ENCODE data around the gene GJC3.
A peak's percentile ranks its signal among the peaks of the same experiment; 100 is the strongest.
"Not testable (repeated sequence)": the region's sequence is repeated elsewhere in the genome, so short reads cannot be mapped to it uniquely, and the experiment has no call there.

The GJC3 gene, protein sequence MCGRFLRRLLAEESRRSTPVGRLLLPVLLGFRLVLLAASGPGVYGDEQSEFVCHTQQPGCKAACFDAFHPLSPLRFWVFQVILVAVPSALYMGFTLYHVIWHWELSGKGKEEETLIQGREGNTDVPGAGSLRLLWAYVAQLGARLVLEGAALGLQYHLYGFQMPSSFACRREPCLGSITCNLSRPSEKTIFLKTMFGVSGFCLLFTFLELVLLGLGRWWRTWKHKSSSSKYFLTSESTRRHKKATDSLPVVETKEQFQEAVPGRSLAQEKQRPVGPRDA

DNA sequence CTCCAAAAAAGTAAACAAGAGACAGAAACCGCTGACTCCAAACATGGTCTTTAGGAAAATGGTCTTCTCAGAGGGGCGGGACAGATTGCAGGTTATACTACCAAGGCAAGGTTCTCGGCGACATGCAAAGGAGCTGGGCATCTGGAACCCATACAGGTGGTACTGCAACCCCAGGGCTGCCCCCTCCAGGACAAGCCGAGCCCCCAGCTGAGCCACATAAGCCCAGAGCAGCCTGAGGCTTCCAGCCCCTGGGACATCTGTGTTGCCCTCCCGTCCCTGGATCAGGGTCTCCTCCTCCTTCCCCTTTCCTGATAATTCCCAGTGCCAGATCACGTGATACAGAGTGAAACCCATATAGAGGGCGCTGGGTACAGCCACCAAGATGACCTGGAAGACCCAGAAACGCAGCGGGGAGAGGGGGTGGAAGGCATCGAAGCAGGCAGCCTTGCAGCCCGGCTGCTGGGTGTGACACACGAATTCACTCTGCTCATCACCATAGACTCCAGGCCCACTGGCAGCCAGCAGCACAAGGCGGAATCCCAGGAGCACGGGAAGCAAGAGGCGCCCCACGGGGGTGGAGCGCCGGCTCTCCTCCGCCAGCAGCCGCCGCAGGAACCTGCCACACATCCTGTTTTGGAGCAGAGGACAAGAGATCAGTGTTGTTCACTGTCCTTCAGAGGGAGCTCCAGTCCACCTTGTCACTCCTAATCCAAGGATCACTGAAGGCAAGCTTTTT lies at the start of gene GJC3:
GJC3 (minus strand) TSS at position 627 of the 736 bp plus-strand sequence; CDS start at position 627, 0 bp downstream.
- DNase-seq = peak; percentile 54

DNA sequence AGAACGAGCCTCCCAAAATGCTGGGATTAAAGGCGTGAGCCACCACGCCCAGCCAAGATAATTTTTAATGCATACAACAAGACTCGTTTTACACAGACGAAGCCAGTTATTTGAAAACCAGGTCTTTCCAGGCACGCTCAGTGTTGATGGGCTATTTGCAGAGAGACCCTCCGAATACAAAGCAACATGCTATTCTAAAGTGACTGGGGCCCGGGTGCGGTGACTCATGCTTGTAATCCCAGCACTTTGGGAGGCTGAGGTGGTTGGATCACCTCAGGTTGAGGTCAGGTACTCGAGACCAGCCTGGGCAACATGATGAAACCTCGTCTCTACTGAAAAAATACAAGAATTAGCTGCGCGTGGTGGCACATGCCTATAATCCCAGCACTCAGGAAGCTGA lies 47.2 kb upstream of the GJC3 start:
- no peak for DNase-seq

DNA sequence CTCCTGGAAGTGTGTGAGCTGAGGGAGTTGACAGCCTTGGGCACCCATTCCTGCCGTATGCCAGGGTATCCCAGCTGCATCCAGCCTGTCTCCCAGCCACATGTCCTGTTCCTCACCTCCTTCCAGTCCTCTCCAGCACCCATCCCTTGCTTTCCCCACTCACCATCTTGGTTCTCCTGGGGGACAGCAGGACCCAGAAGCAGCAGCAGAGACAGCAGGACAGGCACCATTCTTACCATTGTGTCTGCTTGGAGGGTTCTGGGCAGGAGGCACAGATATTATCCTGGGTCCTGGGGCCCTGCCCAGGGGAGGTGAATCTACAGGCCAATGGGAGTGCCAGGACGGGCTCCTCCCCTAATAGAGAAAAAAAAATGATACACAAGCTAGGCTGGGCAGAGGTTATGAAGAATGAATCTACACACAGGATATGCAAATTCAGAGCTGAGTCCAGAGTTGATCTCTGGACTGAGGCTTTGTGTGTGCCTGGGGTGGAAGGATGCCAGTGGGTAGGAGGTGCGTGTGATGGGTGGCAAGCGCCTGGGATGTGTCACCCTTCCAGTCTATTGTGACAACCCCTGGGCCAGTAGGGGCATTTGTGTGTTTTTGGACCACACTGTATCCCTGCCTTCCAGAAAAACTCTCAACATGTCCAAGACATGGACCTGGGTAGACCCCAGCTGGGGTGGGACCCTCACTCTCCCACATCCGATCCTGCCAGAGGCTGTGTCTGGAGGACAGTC lies 46.5 kb upstream of the GJC3 start, which contains the start of gene AZGP1:
AZGP1 (minus strand) TSS at position 250 of the 740 bp plus-strand sequence; CDS start at position 239, 11 bp downstream.
- DNase-seq = no peak

DNA sequence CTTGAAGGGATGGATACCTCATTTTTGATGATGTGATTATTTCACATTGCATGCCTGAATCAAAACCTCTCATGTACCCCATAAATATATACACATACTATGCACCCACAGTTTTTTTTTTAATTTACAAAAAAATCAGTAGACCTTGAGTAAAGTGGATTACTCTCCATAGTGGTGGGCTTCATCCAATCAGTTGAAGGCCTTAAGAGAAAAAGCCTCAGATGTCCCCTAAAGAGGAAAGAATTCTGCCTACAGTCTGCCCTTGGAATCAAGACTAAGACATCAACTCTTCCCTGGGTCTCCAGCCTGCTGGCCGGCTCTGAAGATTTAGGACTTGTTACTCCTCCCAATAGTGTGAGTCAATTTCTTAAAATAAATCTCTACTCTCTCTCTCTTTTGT lies 45.3 kb upstream of the GJC3 start:
- no peak for DNase-seq

DNA sequence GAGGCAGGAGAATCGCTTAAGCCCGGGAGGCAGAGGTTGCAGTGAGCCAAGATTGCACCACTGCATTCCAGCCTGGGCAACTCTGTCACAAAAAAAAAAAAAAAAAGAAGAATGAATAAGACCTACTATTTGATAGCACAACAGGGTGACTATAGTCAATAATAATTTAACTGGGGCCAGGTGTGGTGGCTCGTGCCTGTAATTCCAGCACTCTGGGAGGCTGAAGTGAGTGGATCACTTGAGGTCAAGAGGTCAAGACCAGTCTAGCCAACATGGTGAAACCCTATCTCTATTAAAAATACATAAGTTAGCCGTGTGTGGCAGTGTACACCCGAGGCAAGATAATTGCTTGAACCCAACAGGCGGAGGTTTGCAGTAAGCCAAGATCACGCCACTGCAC lies 44.4 kb upstream of the GJC3 start:
- DNase-seq = not testable (repeated sequence)

DNA sequence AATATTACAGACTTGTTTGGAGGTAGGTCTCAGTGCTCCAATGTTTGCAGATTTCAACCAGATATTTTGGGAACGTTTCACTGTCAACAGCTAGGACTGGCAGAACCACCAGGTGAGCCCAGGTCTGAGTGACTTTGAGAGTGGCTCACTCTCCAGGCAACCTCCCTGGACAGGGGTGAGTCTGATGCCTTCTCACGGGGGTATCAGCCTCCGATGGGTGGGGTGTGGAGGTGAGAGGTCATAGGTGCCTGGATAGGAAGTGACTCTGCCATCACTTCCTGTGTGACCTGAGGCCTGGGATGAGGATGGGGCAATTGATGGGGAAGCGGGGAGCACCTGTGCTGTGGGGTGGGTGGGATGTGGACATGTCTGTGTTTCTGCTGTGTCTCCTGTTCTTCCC lies 41.8 kb upstream of the GJC3 start:
- DNase-seq = no peak

DNA sequence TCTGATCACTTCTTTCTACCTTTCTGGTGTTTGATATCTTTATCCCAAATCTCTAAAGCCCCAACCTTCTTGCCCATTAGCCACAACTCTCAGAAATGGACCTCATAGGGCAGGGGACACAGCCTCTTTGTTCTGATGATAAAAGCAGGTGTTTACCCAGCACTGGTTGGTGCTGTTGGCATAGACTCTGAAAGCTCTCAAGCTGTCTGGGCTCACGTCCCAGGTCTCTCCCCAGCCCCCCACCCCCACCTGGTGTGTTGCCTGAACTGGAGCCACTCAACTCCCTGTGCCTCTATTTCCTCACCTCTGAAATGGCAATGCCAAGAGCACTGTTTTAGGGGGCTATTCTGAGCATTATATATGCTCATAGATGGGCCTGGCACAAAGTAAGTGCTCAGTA lies 40.4 kb upstream of the GJC3 start:
- DNase-seq = not testable (repeated sequence)

DNA sequence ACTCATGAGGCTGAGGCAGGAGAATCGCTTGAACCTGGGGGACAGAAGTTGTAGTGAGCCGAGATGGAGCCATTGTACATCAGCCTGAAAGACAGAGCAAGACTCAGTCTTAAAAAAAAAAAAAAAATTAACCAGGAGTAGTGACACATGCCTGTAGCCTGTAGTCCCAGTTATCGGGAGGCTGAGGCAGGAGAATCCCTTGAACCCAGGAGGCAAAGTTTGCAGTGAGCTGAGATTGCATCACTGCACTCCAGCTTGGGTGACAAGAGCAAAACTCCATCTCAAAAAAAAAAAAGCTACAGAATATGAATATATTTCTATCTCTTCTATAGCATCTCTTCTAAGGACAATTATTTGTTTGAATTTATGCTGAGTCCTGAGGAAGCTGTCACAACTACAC lies 39.9 kb upstream of the GJC3 start:
- DNase-seq = no peak

DNA sequence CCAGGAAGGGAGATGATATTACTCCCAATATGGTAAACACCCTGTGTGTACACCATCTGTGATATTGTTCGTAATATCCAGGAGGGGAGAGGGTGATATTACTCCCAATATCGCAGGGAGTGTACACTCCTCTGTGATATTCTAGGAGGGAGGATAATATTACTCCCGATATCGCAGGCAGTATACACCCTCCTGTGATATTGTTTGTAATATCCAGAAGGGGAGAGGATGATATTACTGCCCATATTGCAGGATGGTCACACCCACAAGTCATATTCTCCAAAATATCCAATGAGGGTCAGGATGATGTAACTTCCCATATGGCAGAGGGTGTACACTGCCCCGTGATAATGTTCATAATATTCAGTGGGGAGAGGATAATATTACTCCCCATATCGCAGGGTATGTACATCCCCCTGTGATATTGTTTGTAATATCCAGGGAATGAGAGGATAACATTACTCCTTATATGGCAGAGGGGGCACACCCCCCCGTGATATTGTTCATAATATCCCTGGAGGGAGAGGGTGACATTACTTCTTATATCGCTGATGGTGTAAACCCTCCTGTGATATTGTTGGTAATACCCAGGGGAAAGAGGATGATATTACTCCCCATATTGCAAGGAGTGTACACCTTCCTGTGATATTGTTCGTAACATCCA lies 29.3 kb upstream of the GJC3 start:
- DNase-seq = no peak

DNA sequence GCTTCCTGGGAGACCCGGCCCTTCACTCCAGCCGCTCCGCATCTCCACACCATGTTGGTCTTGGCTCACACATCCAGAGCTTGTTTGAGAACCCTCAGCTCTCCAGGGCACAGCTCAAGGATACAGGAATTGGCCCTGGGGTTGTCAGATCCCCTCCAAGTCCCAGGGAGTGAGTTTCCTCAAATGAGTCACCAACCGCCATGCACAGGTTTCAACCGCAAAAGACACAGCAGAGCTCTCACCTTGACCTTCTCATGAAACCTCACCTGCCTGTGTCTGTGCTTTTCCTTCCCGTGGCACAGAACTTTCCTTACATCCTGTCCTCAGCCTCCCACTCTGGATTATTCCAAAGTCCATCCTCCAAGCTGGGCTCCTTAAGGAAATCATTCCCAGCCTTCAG lies 25.8 kb upstream of the GJC3 start:
- DNase-seq = no peak

DNA sequence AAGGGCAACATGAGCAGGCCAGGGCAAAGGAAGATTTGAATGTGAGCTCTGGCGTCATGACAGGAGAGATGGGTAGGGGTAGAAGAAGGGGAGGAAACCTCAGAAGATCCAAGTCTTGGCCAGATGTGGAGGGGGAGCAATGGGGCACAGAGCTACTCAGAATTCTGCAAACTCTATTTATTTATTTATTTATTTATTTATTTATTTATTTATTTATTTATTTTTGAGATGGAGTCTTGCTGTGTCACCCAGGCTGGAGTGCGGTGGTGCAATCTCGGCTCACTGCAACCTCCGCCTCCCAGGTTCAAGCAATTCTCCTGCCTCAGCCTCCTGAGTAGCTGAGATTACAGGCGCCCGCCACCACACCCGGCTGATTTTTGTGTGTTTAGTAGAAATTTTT lies 25.2 kb upstream of the GJC3 start:
- not testable (repeated sequence) for DNase-seq

DNA sequence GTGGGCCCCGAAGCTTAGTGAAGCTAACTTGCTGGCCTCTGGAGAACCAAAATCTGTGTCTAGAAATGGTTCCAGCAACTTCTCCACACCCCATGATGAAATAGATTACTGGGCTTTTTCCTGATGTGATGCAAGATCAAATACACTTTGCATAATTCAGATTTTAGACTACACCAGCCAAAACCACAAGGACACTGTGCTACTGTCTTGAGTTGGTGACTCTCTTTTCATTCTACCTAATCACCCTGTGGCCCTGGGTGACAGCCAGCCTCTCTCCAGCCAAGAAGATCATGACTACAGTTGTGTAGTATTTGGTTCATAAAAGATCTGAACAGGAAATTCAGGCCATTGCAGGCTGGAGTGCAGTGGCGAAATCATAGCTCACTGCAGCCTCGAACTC lies 24.2 kb upstream of the GJC3 start:
- DNase-seq = peak; percentile 89

DNA sequence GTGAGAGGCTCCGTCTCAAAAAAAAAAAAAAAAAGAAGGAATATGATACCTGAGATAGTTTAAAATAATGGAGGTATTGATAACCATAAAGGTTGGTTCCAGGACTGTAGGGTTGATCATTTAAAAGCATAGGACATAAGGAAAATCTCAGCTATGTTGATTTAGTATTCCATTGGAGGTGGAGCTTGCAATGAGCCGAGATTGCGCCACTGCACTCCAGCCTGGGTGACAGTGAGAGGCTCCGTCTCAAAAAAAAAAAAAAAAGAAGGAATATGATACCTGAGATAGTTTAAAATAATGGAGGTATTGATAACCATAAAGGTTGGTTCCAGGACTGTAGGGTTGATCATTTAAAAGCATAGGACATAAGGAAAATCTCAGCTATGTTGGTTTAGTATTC lies 23.2 kb upstream of the GJC3 start:
- DNase-seq = not testable (repeated sequence)

DNA sequence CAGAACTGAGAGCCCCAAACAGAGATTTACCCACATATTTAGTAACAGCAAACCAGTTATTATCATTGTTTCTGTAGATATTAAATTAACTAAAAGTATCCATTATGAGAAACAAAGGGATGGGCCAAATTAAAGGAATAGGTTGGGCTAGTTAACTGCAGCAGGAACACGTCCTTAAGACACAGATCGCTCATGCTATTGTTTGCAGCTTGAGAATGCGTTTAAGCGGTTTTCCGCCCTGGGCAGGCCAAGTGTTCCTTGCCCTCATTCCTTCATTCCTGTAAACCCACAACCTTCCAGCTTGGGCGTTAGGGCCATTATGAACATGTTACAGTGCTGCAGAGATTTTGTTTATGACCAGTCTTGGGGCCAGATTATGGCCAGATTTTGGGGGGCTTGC lies 21.4 kb upstream of the GJC3 start:
- DNase-seq = not testable (repeated sequence)

DNA sequence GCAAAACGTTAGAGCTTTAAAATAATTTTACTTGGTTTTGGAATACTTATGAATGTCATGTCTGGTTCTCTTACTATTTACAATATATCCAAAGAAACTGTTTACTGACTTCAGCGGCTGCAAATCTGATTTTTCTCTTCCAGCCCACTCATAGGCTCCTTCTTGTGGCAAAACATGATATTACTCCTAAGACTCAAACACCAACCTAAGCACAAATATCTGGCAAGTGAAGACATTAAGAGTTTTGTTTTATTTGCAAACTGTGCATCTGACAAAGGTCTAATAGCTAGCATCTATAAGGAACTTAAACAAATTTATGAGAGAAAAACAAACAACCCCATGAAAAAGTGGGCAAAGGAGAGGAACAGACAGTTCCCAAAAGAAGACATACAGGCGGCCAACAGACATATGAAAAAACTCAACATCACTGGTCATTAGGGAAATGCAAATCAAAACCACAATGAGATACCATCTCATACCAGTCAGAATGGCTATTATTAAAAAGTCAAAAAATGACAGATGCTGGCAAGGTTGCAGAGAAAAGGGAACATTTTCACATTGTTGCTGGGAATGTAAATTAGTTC lies 20.3 kb upstream of the GJC3 start:
- DNase-seq = peak; percentile 18

DNA sequence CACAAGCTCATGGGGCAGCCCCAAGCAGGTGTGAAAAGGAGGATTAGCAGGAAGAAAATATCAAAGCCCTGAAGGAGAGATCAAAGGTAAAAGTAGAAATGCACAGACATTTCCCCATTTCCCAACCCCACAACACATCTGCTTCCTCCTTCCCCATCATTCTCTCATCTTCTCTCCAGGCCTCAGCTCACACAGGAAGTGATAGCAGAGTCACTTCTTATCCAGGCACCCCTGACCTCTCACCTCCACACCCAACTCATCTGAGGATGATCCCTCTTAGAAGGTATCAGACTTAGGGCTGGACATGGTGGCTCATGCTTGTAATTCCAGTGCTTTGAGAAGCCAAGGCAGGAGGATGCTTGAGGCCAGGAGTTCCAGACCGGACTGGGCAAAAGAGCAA lies 18.2 kb upstream of the GJC3 start:
- DNase-seq = no peak

DNA sequence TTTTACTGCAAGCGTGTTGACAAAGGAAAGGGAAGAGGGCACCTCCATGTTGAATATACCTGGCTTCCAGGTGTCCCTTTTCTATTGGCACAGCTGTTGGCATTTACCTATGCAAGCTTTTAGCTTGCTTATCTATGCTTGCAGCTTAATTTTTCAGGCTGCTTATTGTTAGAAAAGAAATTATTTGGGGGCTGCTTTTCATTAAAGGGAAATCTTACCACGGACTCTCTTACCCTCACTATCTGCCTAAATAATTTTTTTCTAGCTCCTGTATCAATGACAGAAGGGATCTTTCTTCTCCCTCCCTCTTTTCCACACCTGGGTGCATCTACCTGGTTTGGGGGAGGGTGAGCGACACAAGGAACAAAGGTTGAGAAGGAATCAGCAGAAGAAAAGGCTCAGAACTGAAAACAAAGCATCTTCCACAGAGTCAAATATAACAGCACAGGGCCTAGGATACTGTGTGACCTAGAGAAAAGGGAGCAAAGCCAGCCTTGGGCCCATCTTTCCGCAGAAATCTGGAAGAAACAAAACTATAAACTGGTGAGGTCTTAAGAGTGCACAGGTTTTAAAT lies 15.2 kb upstream of the GJC3 start:
- no peak for DNase-seq

DNA sequence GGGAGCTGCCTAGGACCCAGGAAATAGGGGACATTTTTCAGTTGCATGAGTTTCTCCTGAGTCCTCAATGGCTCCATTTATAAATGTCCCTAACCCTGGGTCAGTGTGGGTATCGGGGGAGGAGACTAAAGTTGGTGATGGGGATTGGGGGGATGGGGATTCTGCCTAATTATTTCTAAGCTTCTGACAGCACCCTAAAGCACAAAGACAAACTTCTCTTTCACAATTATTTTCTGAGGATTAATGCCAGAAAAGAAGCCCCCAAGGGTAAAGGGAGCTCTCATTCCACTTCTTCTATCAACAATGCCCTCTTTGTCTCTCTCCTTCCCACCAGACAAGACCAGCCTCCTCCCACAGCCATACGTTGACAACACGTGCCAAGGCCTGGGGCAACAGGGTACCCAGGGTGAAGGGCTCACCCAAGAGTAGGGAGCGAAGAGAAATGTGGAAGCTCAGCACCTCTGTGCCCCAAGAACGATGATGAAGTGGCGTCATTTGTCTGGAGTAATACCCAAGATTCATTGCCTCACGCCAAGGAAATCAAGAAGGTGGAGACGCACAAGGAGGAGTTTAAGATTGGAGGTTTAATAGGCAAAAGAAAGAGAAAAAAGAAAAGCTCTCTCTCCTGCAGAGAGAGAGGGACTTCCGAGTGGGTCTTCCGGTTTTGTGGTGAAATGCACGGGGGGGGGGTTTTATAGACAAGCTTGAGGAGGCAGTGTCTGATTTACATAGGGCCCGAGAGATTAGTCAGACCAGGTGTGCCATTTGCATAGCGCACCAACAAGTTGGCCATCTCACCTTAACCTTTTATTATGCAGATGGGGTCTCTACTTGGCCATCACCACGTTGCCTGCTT lies 14.4 kb upstream of the GJC3 start:
- peak; percentile 13 for DNase-seq

DNA sequence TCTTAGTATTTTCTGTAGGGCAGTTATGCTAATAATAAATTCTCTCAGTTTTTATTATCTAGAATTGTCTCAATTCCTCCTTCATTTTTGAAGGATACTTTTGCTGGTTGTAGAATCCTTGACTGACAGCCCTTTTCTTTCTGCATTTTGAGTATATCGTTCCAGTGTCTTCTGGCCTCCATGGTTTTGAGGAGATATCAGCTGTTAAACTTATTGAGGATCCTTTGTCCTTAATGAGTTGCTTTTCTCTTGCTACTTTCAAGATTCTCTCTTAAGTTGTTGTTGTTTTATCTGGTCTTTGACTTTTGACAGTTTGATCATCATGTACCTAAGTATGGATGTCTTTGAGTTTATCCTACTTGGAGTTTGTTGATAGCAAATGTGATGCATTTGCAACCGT lies 8.9 kb upstream of the GJC3 start:
- no peak for DNase-seq

DNA sequence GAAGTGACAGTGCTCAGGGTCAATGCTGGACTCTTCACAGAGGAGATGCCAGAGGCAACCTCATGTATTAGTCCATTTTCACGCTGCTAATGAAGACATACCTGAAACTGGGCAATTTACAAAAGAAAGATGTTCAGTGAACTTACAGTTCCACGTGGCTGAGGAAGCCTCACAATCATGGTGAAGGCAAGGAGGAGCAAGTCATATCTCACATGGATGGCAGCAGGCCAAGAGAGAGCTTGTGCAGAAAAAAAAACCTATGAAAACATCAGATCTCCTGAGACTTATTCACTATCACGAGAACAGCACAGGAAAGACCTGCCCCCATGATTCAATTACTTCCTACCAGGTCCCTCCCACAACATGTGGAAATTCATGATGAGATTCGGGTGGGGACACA lies 5.6 kb upstream of the GJC3 start:
- DNase-seq = peak; percentile 18

DNA sequence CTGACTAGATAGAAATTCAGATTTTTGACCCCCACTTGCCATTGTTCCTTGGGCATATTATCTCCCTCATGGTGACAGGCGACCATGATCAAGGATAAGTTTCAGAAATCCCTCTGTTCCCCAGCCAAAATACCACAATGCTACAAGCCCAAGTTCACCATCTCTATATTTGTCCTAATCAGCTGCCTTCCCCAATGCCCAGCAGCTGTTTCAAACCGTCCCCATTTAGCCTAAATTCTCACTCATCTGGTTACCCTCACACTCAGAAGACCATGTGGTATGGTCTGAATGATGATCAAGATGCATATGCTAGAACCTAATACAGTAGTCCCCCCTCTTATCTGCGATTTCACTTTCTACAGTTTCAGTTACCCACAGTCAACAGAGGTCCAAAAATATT lies 956 bp upstream of the GJC3 start:
- DNase-seq = no peak

DNA sequence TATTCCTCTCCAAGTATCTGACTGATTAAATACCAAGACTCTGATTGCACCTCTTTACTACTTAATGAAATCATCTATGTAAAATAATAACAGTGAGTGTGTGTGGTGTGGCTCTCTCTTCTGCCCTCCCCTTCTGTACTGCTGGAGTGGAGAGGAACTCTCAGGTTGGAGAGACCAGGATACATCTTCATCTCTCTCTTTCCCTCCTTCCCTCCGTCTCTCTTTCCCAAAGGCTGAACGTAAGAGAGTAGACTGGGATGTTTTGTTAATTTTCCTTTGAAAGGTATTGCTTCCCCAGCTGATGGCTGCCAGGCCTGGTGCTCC lies 272 bp upstream of the GJC3 start:
- no peak for DNase-seq
